Ovary (tissue), 9 donors: Measurements from ENCODE around the gene WNK1. TPM values are rescaled to one million over a fixed set of nuclear protein-coding genes. Genes with fewer than 3 reads are reported as not detected.
"Not testable (repeated sequence)": the region's sequence is repeated elsewhere in the genome, so short reads cannot be mapped to it uniquely, and the experiment has no call there.

Source experiments
- DNase-seq, 5 donors: peaks; one replicate each; pipeline ENCODE4 v3.0.0-alpha.2; 2019 to 2020
- H3K27ac ChIP-seq, 2 donors: fragments of 200-600 bp; one replicate each; pipeline versions ENCODE4 v1.5.1 to v1.8.0; 2019 to 2022
- H3K27me3 ChIP-seq: fragments of 200-600 bp; one replicate; pipeline ENCODE4 v1.8.0; 2022
- H3K36me3 ChIP-seq: fragments of 200-600 bp; sonication (generic); one replicate; pipeline ENCODE4 v1.5.1; 2019
- H3K4me1 ChIP-seq: one replicate; pipeline ENCODE4 v1.8.1; 2013; ENCODE audit warnings: mild to moderate bottlenecking, moderate library complexity; ENCODE audit not compliant: insufficient read depth
- H3K4me3 ChIP-seq: fragments of 200-600 bp; sonication (generic); one replicate; pipeline ENCODE4 v1.5.1; 2017
- H3K9me3 ChIP-seq, 2 donors: fragments of 200-600 bp in 1 of 2; sonication (generic) in 1 of 2; one replicate each; pipeline versions ENCODE4 v1.5.1 to v1.8.1; 2013 to 2019; ENCODE audit warnings: mild to moderate bottlenecking in 1 of 2, moderate library complexity in 1 of 2
- CTCF ChIP-seq, 3 donors: fragments of 450-650 bp in 2 of 3; fragments of 200-600 bp in 1 of 3; IDR thresholded peaks; one replicate each; pipeline versions ENCODE4 v1.5.1 to v1.8.0; 2016 to 2022; ENCODE audit warnings: antibody characterized with exemption in 3 of 3, mild to moderate bottlenecking in 1 of 3
- EP300 ChIP-seq: sonication (generic); formaldehyde crosslinking; IDR thresholded peaks from one replicate; pipeline ENCODE4 v1.6.1; 2017; ENCODE audit warnings: antibody characterized with exemption
- POLR2A ChIP-seq: fragments of 450-650 bp; IDR thresholded peaks from one replicate; pipeline ENCODE4 v1.6.1; 2017; ENCODE audit warnings: antibody characterized with exemption, mild to moderate bottlenecking, moderate library complexity
- WGBS, 3 donors: extraction: QIAGEN DNeasy Blood & Tissue Kit in 1 of 3; methylation state at CpG; one replicate each; pipeline versions ENCODE4 v1.1.5 to v1.1.7; 2013 to 2017; 5-methylcytosine and 5-hydroxymethylcytosine counted together
- intact Hi-C, 4 donors: fragments of 100-400 bp; cut with DNase I; formaldehyde crosslinking; loops; one replicate each; pipeline versions ENCODE4 v1.11.0 to v1.15.1; 2022 to 2023
- polyA plus RNA-seq, 2 donors: library from polyadenylated mRNA; stranded (reverse); fragments of 200-250 nt in 1 of 2; fragments of 350-450 nt in 1 of 2; fragmentation: Illumina TruSeq in 1 of 2; extraction: RNeasy Lipid Tissue Mini Kit (QIAGEN cat#74804) in 1 of 2; gene quantifications; one replicate each; pipeline ENCODE4 v1.2.3, GENCODE V29; 2013 to 2014
- total RNA-seq, 7 donors: library from RNA; depleted of rRNA in 2 of 7; stranded (reverse); fragments of >200 nt in 2 of 7; fragmentation: NEBNext Ultra II Directional in 3 of 7; extraction: Animal tissue kit (Norgen Biotek cat#: 25700) in 3 of 7; gene quantifications; one replicate each; pipeline versions ENCODE4 v1.1.0 to v1.2.4, GENCODE V29; 2016 to 2023
- donor health status: DM: no; HTN: no; CAD: no; lungs with moderate emphysema.
- donor health status: DM: no; HTN: no; CAD: no.
- donor health status: Bipolar disorder and iron deficiency.
- donor health status: DM: yes; HTN: yes; CAD: no.
- donor health status: DM: no; HTN: no; CAD: no.
- donor health status: DM: yes; HTN: yes; CAD: no.

The WNK1 gene
- total and polyA plus RNA-seq, 9 donors, result 26.0 to 144 (median 98.3) TPM

GRCh38 chr12:848882-849527 is 96.6 kb downstream of the WNK1 start:
- H3K27ac ChIP-seq, result no peak overlapping the region
- no peak overlapping the region for H3K4me3 ChIP-seq
- H3K4me1 ChIP-seq, result peaks cover 2% of the 10 kb centered on the region
- no peaks in the 10 kb centered on the region for H3K9me3 ChIP-seq
- TF ChIP-seq POLR2A (no peak), CTCF (IDR thresholded peaks at IDR 0.05) (no peak), EP300 (no peak)
- no peak for DNase-seq
- 85 to 93% (median 92%) methylated on average over 2 of the region's 2 CpGs for WGBS, 3 donors
- H3K27me3 ChIP-seq, result no peaks in the 10 kb centered on the region
- H3K36me3 ChIP-seq, result no peaks in the 10 kb centered on the region
- intact Hi-C loops, result no loop called here

- H3K4me1 ChIP-seq, intact Hi-C loops, H3K4me3 ChIP-seq, H3K27ac ChIP-seq, H3K27me3 ChIP-seq, H3K36me3 ChIP-seq, H3K9me3 ChIP-seq, DNase-seq: not testable (repeated sequence)
- WGBS, 3 donors, result 84 to 100% (median 90%) methylated on average over 2 to 4 of the region's 4 CpGs
Observed at GRCh38 chr12:849733-850437, 97.5 kb downstream of the WNK1 start.

GRCh38 chr12:851343-851742 is 99.0 kb downstream of the WNK1 start:
- Histone ChIP-seq H3K27me3 (no peaks in the 10 kb centered on the region), H3K4me1 (no peaks in the 10 kb centered on the region), H3K4me3 (no peak overlapping the region), H3K9me3 (no peaks in the 10 kb centered on the region), H3K36me3 (no peaks in the 10 kb centered on the region), H3K27ac (no peak overlapping the region)
- WGBS, 3 donors, result 83 to 95% (median 89%) methylated on average over 1 of the region's 1 CpG
- no peak for TF ChIP-seq EP300
- no peak for TF ChIP-seq POLR2A
- intact Hi-C loops, result no loop called here
- no peak for DNase-seq

- intact Hi-C loops, result no loop called here
- no peaks in the 10 kb centered on the region for H3K4me1 ChIP-seq
- DNase-seq, result no peak
- H3K27ac ChIP-seq, result no peak overlapping the region
- H3K36me3 ChIP-seq, result no peaks in the 10 kb centered on the region
- H3K4me3 ChIP-seq, result no peak overlapping the region
- no peaks in the 10 kb centered on the region for H3K9me3 ChIP-seq
- no peaks in the 10 kb centered on the region for H3K27me3 ChIP-seq
- WGBS, 3 donors, result 56 to 68% (median 61%) methylated on average over 3 of the region's 3 CpGs
- no peak for TF ChIP-seq EP300
- TF ChIP-seq POLR2A, result no peak
- TF ChIP-seq CTCF (IDR thresholded peaks at IDR 0.05), result no peak
Observed at GRCh38 chr12:851913-852312, 99.5 kb downstream of the WNK1 start.

GRCh38 chr12:852864-853263 is 100.5 kb downstream of the WNK1 start:
- intact Hi-C loops, result no loop called here
- DNase-seq, result no peak
- no peaks in the 10 kb centered on the region for H3K36me3 ChIP-seq
- TF ChIP-seq EP300 (no peak), CTCF (IDR thresholded peaks at IDR 0.05) (no peak), POLR2A (no peak)
- H3K4me3 ChIP-seq, result no peak overlapping the region
- H3K27ac ChIP-seq, result no peak overlapping the region
- H3K4me1 ChIP-seq, result no peaks in the 10 kb centered on the region
- H3K9me3 ChIP-seq, result no peaks in the 10 kb centered on the region
- H3K27me3 ChIP-seq, result no peaks in the 10 kb centered on the region
